H1 (cell line): ENCODE data around the gene SSNA1. TPM values are rescaled to one million over a fixed set of nuclear protein-coding genes. Genes with fewer than 3 reads are reported as not detected.

Experiments used
- ATF2 ChIP-seq: IDR thresholded peaks from 2 replicates; pipeline ENCODE4 v1.6.1; 2012; ENCODE audit warnings: low read length, inconsistent platforms
- FOSL1 ChIP-seq: IDR thresholded peaks from 2 replicates; pipeline ENCODE4 v1.6.1; 2011; ENCODE audit warnings: mild to moderate bottlenecking, low read depth, low read length, moderate library complexity; ENCODE audit not compliant: insufficient read depth
- GTF2F1 ChIP-seq: IDR thresholded peaks from 2 replicates; pipeline ENCODE4 v1.6.1; 2012; ENCODE audit warnings: low read depth, low read length, improper control_type of control experiment, borderline replicate concordance
- SIX5 ChIP-seq: IDR thresholded peaks from 2 replicates; pipeline ENCODE4 v1.6.1; 2011; ENCODE audit warnings: mild to moderate bottlenecking, low read depth, low read length
- polyA plus RNA-seq, 7 experiments: library from polyadenylated mRNA; depleted of rRNA in 3 of 7; stranded (reverse) in 5 of 7; unstranded in 2 of 7; fragments of >200 nt in 5 of 7; fragments of 200-250 nt in 2 of 7; gene quantifications; 1 replicate in 5 of 7; 2 replicates in 1 of 7; 4 replicates in 1 of 7; pipeline versions ENCODE4 v1.2.1 to v1.2.3, GENCODE V29; 2011 to 2013; ENCODE audit warnings: missing spikeins in 2 of 7, mixed read lengths in 2 of 7
- total RNA-seq: library from RNA; stranded (reverse); fragmentation: NEBNext Ultra II Directional; extraction: Animal tissue kit (Norgen Biotek cat#: 25700); gene quantifications from 2 replicates; pipeline ENCODE4 v1.2.1, GENCODE V29; 2021
- TF ChIP-seq, protein P1 (sequence below), 3 experiments: IDR thresholded peaks; 1 replicate in 2 of 3; 2 replicates in 1 of 3; pipeline versions ENCODE4 v1.5.1 to v1.6.1; 2011; ENCODE audit warnings: low read length in 3 of 3, mild to moderate bottlenecking in 3 of 3, inconsistent platforms in 2 of 3, low read depth in 1 of 3, moderate library complexity in 1 of 3; ENCODE audit not compliant: insufficient read depth in 1 of 3; ENCODE audit errors: control extremely low read depth in 1 of 3

The SSNA1 gene
- total and polyA plus RNA-seq, 2 of the 8 experiments (the other 6 are each of a cell fraction or from before 2014, with no cell fraction given) = 87.3 to 157 TPM

GRCh38 chr9:137171149-137171900 is 17.2 kb upstream of the SSNA1 start (continued):
- TF ChIP-seq, protein P1, sequence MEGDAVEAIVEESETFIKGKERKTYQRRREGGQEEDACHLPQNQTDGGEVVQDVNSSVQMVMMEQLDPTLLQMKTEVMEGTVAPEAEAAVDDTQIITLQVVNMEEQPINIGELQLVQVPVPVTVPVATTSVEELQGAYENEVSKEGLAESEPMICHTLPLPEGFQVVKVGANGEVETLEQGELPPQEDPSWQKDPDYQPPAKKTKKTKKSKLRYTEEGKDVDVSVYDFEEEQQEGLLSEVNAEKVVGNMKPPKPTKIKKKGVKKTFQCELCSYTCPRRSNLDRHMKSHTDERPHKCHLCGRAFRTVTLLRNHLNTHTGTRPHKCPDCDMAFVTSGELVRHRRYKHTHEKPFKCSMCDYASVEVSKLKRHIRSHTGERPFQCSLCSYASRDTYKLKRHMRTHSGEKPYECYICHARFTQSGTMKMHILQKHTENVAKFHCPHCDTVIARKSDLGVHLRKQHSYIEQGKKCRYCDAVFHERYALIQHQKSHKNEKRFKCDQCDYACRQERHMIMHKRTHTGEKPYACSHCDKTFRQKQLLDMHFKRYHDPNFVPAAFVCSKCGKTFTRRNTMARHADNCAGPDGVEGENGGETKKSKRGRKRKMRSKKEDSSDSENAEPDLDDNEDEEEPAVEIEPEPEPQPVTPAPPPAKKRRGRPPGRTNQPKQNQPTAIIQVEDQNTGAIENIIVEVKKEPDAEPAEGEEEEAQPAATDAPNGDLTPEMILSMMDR (IDR thresholded peaks at IDR 0.05; ENCODE audit: control extremely low read depth in 1 of 3, insufficient read depth in 1 of 3, low read depth in 1 of 3, low read length in 3 of 3) = no peak
- TF ChIP-seq GTF2F1 (no peak), ATF2 (no peak), FOSL1 (no peak), SIX5 (no peak)
